Measurements from ENCODE around the gene RAB27A.

RAB27A gene

GRCh38 chr15:55222588-55222987 lies 67.0 kb downstream of the RAB27A start:
- no peak for DNase-seq (ENCODE audit: low spot score)

- peak; percentile 17 for DNase-seq (ENCODE audit: low spot score)
These were observed 68.3 kb downstream of the RAB27A start for GRCh38 chr15:55221090-55222011.

GRCh38 chr15:55220606-55221005 lies 69.0 kb downstream of the RAB27A start:
- no peak for DNase-seq (ENCODE audit: low spot score)

- no peak for DNase-seq (ENCODE audit: low spot score)
These were observed 71.6 kb downstream of the RAB27A start for GRCh38 chr15:55218056-55218455.

GRCh38 chr15:55204464-55204863 lies 85.1 kb downstream of the RAB27A start:
- no peak for DNase-seq (ENCODE audit: low spot score)

GRCh38 chr15:55202206-55202605 lies 87.4 kb downstream of the RAB27A start:
- no peak for DNase-seq (ENCODE audit: low spot score)

- DNase-seq (ENCODE audit: low spot score), result no peak
These were observed 90.9 kb downstream of the RAB27A start for GRCh38 chr15:55198706-55199105.

GRCh38 chr15:55197719-55198118 lies 91.9 kb downstream of the RAB27A start:
- DNase-seq (ENCODE audit: low spot score), result no peak

- no peak for DNase-seq (ENCODE audit: low spot score)
These were observed 92.3 kb downstream of the RAB27A start for GRCh38 chr15:55197362-55197705.

- peak; percentile 61 for DNase-seq (ENCODE audit: low spot score)
These were observed 92.9 kb downstream of the RAB27A start, which contains the start of gene RSL24D1 for GRCh38 chr15:55196458-55197361. Gene RSL24D1, minus strand, starts transcription at chr15:55196941. Its CDS starts 51 bp downstream, at chr15:55196890.

GRCh38 chr15:55195996-55196395 lies 93.6 kb downstream of the RAB27A start:
- no peak for DNase-seq (ENCODE audit: low spot score)

- no peak for DNase-seq (ENCODE audit: low spot score)
These were observed 95.4 kb downstream of the RAB27A start for GRCh38 chr15:55194256-55194655.

GRCh38 chr15:55186331-55186730 lies 103.3 kb downstream of the RAB27A start:
- no peak for DNase-seq (ENCODE audit: low spot score)

GRCh38 chr15:55183679-55184078 lies 105.9 kb downstream of the RAB27A start:
- no peak for DNase-seq (ENCODE audit: low spot score)

- DNase-seq (ENCODE audit: low spot score), result no peak
These were observed 110.5 kb downstream of the RAB27A start for GRCh38 chr15:55179141-55179540.

GRCh38 chr15:55170361-55170760 lies 119.3 kb downstream of the RAB27A start:
- DNase-seq (ENCODE audit: low spot score), result no peak

- peak; percentile 34 for DNase-seq (ENCODE audit: low spot score)
These were observed 121.2 kb downstream of the RAB27A start for GRCh38 chr15:55168350-55168974.

- DNase-seq (ENCODE audit: low spot score), result no peak
These were observed 125.3 kb downstream of the RAB27A start for GRCh38 chr15:55164284-55164683.
